GM18505 (cell line): ENCODE data around the gene CYSTM1.

Experiments used
- ATAC-seq: cut with Tn5 transposase; IDR thresholded peaks from one replicate; pipeline ENCODE4 v1.9.1; 2021; ENCODE audit not compliant: unreplicated experiment
- POLR2A ChIP-seq: IDR thresholded peaks from 4 replicates; pipeline ENCODE4 v1.6.1; 2011; ENCODE audit warnings: borderline replicate concordance; ENCODE audit not compliant: insufficient read depth, insufficient read length; ENCODE audit errors: extremely low read depth

The CYSTM1 gene

GRCh38 chr5:140217299-140218026 lies 42.5 kb downstream of the CYSTM1 start:
- ATAC-seq = no peak
- TF ChIP-seq POLR2A = no peak

DNA sequence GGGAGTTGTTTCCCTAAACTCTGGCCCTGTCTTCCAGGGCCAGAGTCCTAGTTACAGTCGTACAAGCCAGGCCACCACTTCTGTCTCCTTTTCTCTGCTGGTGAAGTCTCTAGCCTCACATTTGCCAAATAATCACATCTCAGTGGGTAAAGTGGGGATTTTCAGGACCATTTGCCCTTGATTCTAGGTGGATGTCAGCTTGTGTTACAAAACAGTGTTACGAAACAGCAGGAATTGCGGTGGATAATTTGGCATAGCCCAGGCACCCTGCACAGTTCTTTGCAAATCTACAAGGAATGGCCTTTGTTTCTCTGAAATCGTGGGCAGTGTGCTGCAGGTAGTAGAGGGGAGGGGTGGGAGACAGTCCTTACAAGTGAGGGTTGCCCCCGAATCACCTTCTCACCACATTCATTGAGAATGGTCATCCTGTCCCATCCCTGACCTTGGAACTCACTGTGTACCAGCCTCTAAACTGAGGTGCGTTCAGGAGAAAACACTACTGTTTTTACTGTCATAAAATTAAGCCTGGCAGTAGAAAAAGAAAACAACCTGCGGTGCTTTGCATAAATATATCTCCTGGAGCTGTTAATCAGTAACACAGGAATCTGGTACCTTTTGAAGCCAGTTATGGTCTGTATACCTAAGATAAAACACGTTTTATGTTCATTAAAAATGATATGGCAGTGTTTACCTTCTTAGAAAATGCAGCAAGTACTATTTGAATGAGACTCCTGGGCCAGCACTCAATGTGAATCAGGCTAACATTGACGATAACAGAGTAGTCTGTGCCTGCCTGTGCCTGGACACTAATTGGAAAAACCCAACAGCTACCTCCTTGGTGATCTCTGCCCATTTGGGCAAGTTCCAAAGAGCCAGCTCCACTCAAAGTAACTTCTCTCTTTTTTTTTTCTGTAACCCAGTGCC lies 44.3 kb downstream of the CYSTM1 start:
- ATAC-seq = no peak
- no peak for TF ChIP-seq POLR2A

DNA sequence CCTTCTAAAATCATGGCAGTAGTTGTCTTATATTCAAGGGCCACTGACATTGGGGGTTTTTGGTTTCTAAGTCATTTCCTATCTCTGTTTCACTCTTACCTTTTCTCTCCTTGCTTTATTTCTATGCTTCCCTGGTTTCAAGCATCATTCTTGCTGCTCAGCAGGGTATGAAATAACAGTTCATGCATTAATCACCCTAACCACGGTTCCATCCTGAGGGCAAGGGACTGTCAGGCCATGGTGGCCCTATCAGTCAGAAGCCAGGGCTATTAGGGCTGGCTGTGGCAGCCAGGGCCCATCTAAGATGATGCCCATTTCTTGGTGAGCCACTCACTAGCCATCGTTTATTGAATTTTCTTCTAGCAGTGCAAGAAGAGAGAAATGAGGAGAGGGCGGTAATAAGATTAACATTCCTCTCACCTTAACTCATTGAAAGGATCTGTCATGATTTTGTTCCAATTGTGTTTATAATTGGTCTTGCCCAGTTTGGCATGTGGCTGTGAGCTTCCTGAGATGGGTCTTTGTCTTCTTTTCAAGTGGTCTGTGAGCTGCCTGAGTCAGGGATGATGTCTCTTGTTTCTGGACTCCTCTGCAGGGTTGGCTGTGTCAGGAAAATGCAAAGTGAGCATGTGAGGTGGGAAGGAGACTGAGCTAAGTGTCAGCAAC lies 45.2 kb downstream of the CYSTM1 start:
- ATAC-seq = peak; percentile 74
- TF ChIP-seq POLR2A = no peak

DNA sequence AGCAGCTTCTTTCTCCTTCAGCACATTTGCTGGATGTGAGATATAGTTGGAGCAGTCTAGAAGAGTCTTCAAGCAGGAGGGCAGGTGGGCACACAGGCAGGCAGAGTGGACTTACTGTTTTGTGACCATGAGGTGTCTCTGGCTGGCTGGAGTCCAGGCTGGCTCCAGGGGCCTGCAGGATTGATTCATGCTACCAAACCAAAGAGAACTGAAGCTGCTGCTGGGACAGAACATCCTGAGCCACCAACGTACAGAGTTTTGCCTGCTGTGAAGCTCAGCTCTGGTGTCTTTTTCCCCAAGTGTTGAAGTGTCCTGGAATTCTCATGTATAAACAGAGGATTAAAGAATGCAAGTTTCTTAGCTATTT lies 45.7 kb downstream of the CYSTM1 start:
- ATAC-seq = no peak
- no peak for TF ChIP-seq POLR2A

DNA sequence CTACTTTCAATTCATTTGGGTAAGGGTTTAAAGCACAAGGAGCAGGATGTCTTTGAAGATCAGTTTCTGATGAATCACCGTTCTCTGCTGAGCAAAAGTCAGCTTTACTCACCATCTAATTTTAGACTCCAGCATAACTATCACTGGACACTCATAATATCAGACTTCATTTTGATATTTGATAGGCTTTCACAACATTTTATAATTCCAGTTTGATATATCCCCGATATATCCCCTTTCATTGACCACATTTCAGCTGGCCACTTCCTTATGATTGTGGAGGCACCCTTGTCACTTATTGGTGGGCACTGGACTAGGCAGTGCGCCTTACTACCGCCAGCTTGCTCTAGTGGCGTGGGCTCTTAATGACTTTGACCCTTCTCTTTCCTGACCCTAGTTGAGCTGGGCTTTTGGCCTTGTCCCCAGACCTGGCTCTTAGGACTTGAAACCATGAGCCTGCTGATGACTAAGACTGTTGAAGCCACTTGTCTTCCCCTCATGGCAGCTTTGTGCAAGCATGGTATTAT lies 46.8 kb downstream of the CYSTM1 start:
- no peak for TF ChIP-seq POLR2A
- ATAC-seq = no peak

DNA sequence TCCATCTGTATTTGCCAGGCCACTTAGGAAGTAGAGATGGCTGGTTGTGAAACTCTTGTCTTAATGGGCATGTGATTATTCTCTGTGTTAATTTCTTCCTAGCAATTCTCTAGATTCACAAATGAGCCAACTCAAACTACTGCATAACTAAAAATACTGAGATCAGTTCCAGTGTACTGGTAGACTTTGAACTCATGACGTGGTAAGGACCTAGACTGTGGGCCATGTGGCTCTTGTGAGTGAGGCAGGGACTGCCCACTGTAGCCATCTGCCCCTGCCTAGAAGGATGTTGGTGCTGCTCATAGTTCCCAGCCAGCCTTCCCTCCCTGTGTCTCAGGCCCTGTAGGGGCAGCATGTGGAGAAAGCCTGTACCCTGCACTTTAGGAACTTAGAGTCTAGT lies 47.4 kb downstream of the CYSTM1 start:
- TF ChIP-seq POLR2A = no peak
- ATAC-seq = no peak

GRCh38 chr5:140223567-140223966 lies 48.6 kb downstream of the CYSTM1 start:
- ATAC-seq = no peak
- no peak for TF ChIP-seq POLR2A

- TF ChIP-seq POLR2A = no peak
- no peak for ATAC-seq
Measured at GRCh38 chr5:140224658-140225057, 49.7 kb downstream of the CYSTM1 start.

DNA sequence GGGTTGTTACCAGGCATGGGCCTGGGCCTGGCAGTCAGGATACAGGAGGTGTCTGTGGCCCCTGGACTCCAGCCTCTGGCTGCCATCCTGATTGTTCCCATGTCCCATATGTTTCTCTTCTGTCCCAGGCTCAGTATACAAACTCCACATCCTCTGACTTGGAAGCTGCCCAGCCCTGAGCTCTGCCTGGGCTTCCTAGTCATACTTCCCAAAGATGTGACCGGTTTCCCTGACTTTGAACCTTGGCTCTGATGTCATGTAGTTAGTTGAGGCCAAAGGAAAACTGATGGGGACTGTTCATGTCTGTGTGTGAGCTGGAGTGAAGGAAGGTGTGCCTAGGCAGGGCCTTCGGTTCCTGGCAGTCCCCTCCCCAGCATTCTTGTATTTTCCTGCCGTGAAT lies 50.4 kb downstream of the CYSTM1 start:
- no peak for ATAC-seq
- TF ChIP-seq POLR2A = no peak

- ATAC-seq = no peak
- TF ChIP-seq POLR2A = no peak
Measured at GRCh38 chr5:140227046-140227445, 52.1 kb downstream of the CYSTM1 start.

- ATAC-seq = no peak
- TF ChIP-seq POLR2A = no peak
Measured at GRCh38 chr5:140228364-140228837, 53.4 kb downstream of the CYSTM1 start.

DNA sequence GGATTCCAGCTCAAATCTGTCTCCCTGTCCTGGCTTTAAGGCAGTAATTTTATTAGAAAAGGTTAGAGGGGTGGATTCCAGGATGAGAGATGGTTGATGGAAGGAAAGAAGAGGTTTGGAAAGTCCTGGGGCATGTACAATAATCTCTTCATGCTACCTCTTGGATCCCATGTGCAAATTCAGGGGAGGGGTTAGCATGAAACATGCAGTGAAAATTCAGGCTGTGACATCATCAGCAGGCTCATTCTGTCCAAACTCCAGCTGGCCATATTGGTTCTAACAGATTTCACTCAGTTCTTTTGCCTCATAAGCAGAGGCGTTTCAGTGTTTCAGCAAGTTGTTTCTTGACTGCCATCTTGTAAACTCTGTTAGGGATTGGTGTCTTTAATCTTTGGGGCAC lies 55.4 kb downstream of the CYSTM1 start:
- no peak for TF ChIP-seq POLR2A
- ATAC-seq = no peak

DNA sequence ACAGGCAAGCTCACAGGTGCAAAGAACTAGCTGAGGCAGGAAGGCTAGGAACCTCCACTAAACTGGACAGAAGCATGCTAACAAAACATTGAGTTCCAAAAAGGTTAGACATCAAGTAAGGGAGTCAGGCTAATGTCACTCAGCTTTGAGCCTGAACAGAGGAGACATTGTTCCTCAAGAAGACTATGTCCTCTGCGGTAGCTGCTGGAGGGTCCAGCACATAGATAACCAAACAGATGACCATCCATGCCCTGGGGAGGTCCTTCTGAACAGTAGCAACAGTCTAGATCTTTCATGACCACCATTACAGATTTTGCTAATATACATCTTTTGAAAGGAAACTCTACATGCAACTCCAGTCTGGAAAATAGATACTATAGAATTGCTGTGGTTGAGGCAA lies 57.7 kb downstream of the CYSTM1 start:
- ATAC-seq = no peak
- TF ChIP-seq POLR2A = no peak
